Sigmoid colon (tissue), 7 donors: ENCODE data around the gene FALEC. TPM values are rescaled to one million over a fixed set of nuclear protein-coding genes. Genes with fewer than 3 reads are reported as not detected.

ENCODE experiments used
- DNase-seq: peaks from one replicate; pipeline ENCODE4 v3.0.0-alpha.2; 2019
- H3K27ac ChIP-seq, 4 donors: fragments of 200-600 bp; sonication (generic); one replicate each; pipeline ENCODE4 v1.5.1; 2016 to 2019; ENCODE audit warnings: mild to moderate bottlenecking in 1 of 4
- H3K27me3 ChIP-seq, 3 donors: fragments of 200-600 bp; sonication (generic); one replicate each; pipeline ENCODE4 v1.5.1; 2019; ENCODE audit warnings: mild to moderate bottlenecking in 1 of 3
- H3K36me3 ChIP-seq, 4 donors: fragments of 200-600 bp; sonication (generic); one replicate each; pipeline ENCODE4 v1.5.1; 2016 to 2019
- H3K4me1 ChIP-seq, 4 donors: fragments of 200-600 bp; sonication (generic); one replicate each; pipeline ENCODE4 v1.5.1; 2017 to 2019
- H3K4me3 ChIP-seq, 4 donors: fragments of 200-600 bp; sonication (generic); one replicate each; pipeline ENCODE4 v1.5.1; 2017 to 2019; ENCODE audit warnings: mild to moderate bottlenecking in 2 of 4, moderate library complexity in 1 of 4
- H3K9me3 ChIP-seq, 4 donors: fragments of 200-600 bp in 3 of 4; sonication (generic) in 3 of 4; one replicate each; pipeline versions ENCODE4 v1.5.1 to v1.6.1; 2013 to 2019
- EP300 ChIP-seq, 4 donors: sonication (generic); formaldehyde crosslinking; IDR thresholded peaks; one replicate each; pipeline ENCODE4 v1.6.1; 2017; ENCODE audit warnings: antibody characterized with exemption in 4 of 4
- POLR2A ChIP-seq, 2 donors: fragments of 450-650 bp; IDR thresholded peaks; one replicate each; pipeline ENCODE4 v1.6.1; 2016; ENCODE audit warnings: antibody characterized with exemption in 2 of 2, mild to moderate bottlenecking in 2 of 2, moderate library complexity in 2 of 2
- POLR2AphosphoS5 ChIP-seq, 4 donors: sonication (generic); formaldehyde crosslinking; IDR thresholded peaks; one replicate each; pipeline ENCODE4 v1.6.1; 2017; ENCODE audit warnings: antibody characterized with exemption in 4 of 4
- WGBS, 2 donors: extraction: QIAGEN DNeasy Blood & Tissue Kit; methylation state at CpG; one replicate each; pipeline ENCODE4 v1.1.7; 2013; 5-methylcytosine and 5-hydroxymethylcytosine counted together
- intact Hi-C: fragments of 100-400 bp; cut with DNase I; formaldehyde crosslinking; loops from one replicate; pipeline ENCODE4 v1.15.1; 2023
- polyA plus RNA-seq, 3 donors: library from polyadenylated mRNA; stranded (reverse); fragments of 200-250 nt; gene quantifications; one replicate each; pipeline ENCODE4 v1.2.3, GENCODE V29; 2013
- total RNA-seq, 4 donors: library from RNA; depleted of rRNA; stranded (reverse); fragments of >200 nt; gene quantifications; one replicate each; pipeline ENCODE4 v1.1.0, GENCODE V29; 2016
- TF ChIP-seq, protein P1 (sequence below), 4 experiments: fragments of 450-650 bp in 3 of 4; fragments of 200-600 bp in 1 of 4; IDR thresholded peaks; one replicate each; pipeline ENCODE4 v1.5.1; 2016 to 2019; ENCODE audit warnings: antibody characterized with exemption in 4 of 4, mild to moderate bottlenecking in 3 of 4, moderate library complexity in 2 of 4
- donor health status: healthy with polysubstance abuse.
- donor health status: Bipolar disorder and iron deficiency.
- donor health status: healthy.

The FALEC gene
- total and polyA plus RNA-seq, 7 donors = 0.35 TPM; not detected in 6

DNA sequence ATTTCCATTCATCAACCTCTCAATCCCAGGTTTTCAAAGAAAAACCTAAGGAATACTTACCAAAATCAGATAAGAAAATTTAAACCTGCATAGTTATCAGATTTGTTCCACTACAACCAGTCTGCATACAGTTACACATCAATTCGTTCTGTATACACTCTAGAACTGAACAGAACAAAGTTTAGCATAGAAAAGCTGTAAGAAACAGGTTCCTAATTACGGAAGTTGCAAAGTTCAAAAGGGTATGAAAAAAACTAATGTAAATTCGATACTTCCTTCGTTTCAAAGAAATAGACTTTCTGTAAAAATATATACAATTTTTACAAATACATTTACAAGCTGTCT is 60.8 kb downstream of the FALEC start:
- peaks cover 4 to 74% (median 60%) of the 10 kb centered on the region in 4 donors for H3K4me1 ChIP-seq

DNA sequence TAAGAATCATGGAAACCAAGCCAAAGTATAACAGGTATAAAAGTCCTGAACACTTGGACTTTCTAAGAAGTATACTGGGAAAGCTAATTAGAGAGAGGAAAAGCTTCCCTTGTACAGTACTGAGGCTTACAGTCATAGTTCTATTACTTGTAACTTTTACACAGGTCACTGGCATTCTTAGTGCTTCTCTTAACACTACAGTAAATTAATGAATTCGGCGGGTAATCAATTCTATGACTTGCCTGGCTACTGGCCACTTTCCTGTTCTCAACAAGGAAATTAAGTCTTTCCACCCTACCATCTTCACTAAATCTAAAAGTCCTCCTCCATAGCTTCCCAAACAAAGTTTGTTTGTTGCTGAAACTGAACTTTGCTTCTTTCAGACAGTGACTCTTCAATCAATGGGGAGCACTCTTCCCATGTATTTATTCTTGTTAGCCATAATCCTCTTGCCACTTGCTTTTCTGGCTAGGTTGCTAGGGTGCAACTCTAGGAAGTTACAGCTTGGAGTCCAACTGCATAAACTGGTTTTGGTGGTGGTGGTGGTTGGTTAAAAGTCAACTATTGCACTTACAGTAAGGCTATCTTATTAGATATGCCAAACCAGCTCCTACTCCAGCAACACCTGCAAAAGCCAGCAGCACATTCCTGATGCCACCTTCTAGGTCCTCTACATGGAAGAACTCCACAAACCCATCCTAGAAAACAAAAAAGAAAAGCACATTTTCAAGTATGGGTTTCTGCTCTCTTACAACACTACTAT is 61.4 kb downstream of the FALEC start:
- peak; percentile 30 for DNase-seq
- Histone ChIP-seq H3K36me3 (peaks cover 31 to 62% (median 37%) of the 10 kb centered on the region in 4 donors), H3K9me3 (no peaks in the 10 kb centered on the region), H3K4me1 (peaks cover 4 to 68% (median 54%) of the 10 kb centered on the region in 4 donors), H3K27ac (peak overlapping the region; percentile 95 to 99 (median 97)), H3K27me3 (no peaks in the 10 kb centered on the region), H3K4me3 (peak overlapping the region; percentile 77 to 98 (median 94))
- intact Hi-C loops = loop anchor here (5.0 kb wide), 1 partner anchor 35 kb away; no protein-coding TSS in a partner anchor
- WGBS, 2 donors = 3 to 12% methylated on average over 2 of the region's 2 CpGs
- TF ChIP-seq POLR2AphosphoS5 (IDR thresholded peaks at IDR 0.05) = peak in 1 of 4 donors; percentile 25
- TF ChIP-seq EP300 (IDR thresholded peaks at IDR 0.05) = no peak
- TF ChIP-seq, protein P1, sequence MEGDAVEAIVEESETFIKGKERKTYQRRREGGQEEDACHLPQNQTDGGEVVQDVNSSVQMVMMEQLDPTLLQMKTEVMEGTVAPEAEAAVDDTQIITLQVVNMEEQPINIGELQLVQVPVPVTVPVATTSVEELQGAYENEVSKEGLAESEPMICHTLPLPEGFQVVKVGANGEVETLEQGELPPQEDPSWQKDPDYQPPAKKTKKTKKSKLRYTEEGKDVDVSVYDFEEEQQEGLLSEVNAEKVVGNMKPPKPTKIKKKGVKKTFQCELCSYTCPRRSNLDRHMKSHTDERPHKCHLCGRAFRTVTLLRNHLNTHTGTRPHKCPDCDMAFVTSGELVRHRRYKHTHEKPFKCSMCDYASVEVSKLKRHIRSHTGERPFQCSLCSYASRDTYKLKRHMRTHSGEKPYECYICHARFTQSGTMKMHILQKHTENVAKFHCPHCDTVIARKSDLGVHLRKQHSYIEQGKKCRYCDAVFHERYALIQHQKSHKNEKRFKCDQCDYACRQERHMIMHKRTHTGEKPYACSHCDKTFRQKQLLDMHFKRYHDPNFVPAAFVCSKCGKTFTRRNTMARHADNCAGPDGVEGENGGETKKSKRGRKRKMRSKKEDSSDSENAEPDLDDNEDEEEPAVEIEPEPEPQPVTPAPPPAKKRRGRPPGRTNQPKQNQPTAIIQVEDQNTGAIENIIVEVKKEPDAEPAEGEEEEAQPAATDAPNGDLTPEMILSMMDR (IDR thresholded peaks at IDR 0.05) = no peak

More for the DNA sequence above, 60.8 kb downstream of the FALEC start:
- Histone ChIP-seq H3K27me3 (no peaks in the 10 kb centered on the region), H3K36me3 (peaks cover 31 to 69% (median 39%) of the 10 kb centered on the region in 4 donors), H3K27ac (peak overlapping the region; percentile 95 to 99 (median 97)), H3K9me3 (no peaks in the 10 kb centered on the region), H3K4me3 (peak overlapping the region; percentile 77 to 98 (median 94))
- intact Hi-C loops = loop anchor here (5.0 kb wide), 1 partner anchor 36 kb away; no protein-coding TSS in a partner anchor
- 2% methylated on average over 4 of the region's 4 CpGs for WGBS, 2 donors
- TF ChIP-seq POLR2A (IDR thresholded peaks at IDR 0.05) = no peak
- TF ChIP-seq, protein P1 (IDR thresholded peaks at IDR 0.05) = no peak
- no peak for DNase-seq

DNA sequence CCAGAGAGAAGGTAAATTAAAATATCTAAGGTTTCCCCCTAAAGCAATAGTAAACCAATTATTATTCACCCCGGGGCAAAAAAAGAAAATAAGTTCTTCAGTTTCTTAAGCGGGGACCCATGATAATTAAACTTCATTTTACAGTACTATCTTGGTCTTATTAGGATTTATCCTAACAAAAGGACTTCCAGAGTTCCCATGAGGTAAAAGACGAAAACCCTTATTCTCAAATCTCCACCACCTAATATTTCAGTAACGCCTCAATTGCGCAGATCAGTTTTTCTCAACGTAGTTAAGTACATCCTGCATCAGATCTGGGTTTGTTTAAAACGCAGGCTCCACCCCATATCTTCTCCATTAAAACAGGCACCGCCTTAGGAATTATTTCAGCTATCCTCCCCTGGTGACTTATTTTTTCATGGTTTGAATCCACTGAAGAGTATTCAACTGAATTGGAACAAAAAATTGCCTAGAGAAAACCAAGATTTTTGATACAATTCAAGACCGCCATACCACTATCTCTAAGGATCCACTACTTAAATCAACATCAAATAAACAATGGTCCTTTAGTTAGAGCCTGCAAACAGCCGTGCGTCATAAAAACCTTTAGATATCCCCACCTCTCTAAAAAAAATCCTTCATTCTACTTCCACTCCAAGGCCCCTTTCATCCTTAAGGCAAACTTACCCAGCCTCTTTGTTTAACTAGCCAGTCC is 62.2 kb downstream of the FALEC start:
- TF ChIP-seq POLR2A (IDR thresholded peaks at IDR 0.05) (no peak), POLR2AphosphoS5 (IDR thresholded peaks at IDR 0.05) (peak in 3 of 4 donors; percentile 30 to 48 (median 40))
- intact Hi-C loops = loop anchor here (5.0 kb wide), 1 partner anchor 35 kb away; no protein-coding TSS in a partner anchor
- no peaks in the 10 kb centered on the region for H3K27me3 ChIP-seq
- H3K4me3 ChIP-seq = peak overlapping the region; percentile 77 to 98 (median 94)
- peaks cover 4 to 61% (median 47%) of the 10 kb centered on the region in 4 donors for H3K4me1 ChIP-seq
- peak; percentile 56 for DNase-seq
- H3K9me3 ChIP-seq = no peaks in the 10 kb centered on the region
- WGBS, 2 donors = 1 to 2% methylated on average over 11 of the region's 11 CpGs
- H3K27ac ChIP-seq = peak overlapping the region; percentile 95 to 99 (median 97)
- peaks cover 25 to 55% (median 33%) of the 10 kb centered on the region in 4 donors for H3K36me3 ChIP-seq

DNA sequence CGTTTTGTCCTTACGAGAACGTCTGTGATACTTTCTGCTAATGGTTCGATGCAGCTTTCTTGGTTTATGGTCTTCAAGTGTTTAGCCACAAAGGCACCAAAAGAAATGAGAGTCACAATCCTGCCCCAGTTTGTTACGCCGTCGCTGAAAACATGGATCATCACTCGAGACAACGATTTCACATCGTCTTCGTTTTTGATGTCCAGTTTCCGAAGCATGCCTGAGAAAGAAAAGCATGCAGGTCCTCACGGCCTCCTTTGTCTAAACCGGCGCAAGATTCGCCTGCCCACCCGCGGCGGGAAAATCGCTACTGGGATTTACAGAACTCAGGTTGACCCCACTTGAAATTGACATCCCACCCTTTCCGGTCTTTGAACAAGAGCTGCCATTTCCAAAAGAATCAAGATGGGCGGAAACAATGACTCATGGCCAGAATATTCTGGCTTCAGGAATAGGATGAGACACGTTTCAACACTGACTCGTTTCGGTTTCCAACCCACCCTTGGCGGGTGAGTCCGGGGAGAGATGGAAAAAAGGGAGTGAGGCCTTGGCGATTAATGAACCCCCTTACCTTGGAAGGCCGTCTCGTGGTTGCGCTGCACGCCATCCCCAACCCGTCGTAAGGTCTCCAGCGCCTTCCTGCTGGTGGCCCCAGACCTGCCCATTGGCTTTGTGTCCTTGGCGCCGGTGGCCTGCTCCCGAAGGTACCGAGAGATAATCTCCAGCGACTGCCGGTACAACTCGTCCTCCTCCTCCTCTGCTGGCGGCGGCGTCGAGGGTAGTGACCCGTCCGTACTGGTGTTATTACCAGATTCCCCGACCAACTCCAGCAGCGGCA is 62.9 kb downstream of the FALEC start:
- 0% methylated on average over 50 of the region's 50 CpGs for whole genome bisulfite sequencing, 2 donors
- H3K36me3 ChIP-seq = peaks cover 19 to 47% (median 27%) of the 10 kb centered on the region in 4 donors
- TF ChIP-seq POLR2A (IDR thresholded peaks at IDR 0.05) (peak; percentile 41 to 46), POLR2AphosphoS5 (IDR thresholded peaks at IDR 0.05) (peak; percentile 59 to 87 (median 84))
- TF ChIP-seq, protein P1 (IDR thresholded peaks at IDR 0.05) = no peak
- H3K9me3 ChIP-seq = no peaks in the 10 kb centered on the region
- DNase-seq = peak; percentile 87
- H3K4me1 ChIP-seq = peaks cover 4 to 53% (median 39%) of the 10 kb centered on the region in 4 donors
- no peaks in the 10 kb centered on the region for H3K27me3 ChIP-seq
- H3K4me3 ChIP-seq = peak overlapping the region; percentile 77 to 98 (median 94)
- H3K27ac ChIP-seq = peak overlapping the region; percentile 95 to 99 (median 97)
- intact Hi-C loops = loop anchor here (1.0 to 5.0 kb wide), 2 partner anchors 17 to 34 kb away; no protein-coding TSS in a partner anchor
